Spleen (tissue), 11 donors: ENCODE results near the gene ST3GAL3. TPM values are rescaled to one million over a fixed set of nuclear protein-coding genes. Genes with fewer than 3 reads are reported as not detected.

Source experiments
- DNase-seq: peaks from one replicate; pipeline ENCODE4 v3.0.0-alpha.2; 2020
- H3K27ac ChIP-seq, 8 donors: fragments of 200-600 bp; sonication (generic) in 7 of 8; 1 replicate in 4 of 8; 2 replicates in 4 of 8; pipeline versions ENCODE4 v1.5.0 to v1.8.0; 2016 to 2021; ENCODE audit warnings: inconsistent platforms in 4 of 8, mild to moderate bottlenecking in 4 of 8, moderate library complexity in 1 of 8
- H3K27me3 ChIP-seq, 7 donors: fragments of 200-600 bp; sonication (generic) in 6 of 7; replicated peaks in 1 of 7; 1 replicate in 4 of 7; 2 replicates in 3 of 7; pipeline versions ENCODE4 v1.5.0 to v1.8.0; 2016 to 2021; ENCODE audit warnings: inconsistent platforms in 3 of 7, mild to moderate bottlenecking in 1 of 7
- H3K36me3 ChIP-seq, 6 donors: fragments of 200-600 bp; sonication (generic) in 5 of 6; 1 replicate in 4 of 6; 2 replicates in 2 of 6; pipeline versions ENCODE4 v1.5.0 to v1.8.0; 2016 to 2021; ENCODE audit warnings: inconsistent platforms in 2 of 6
- H3K4me1 ChIP-seq, 6 donors: fragments of 200-600 bp; sonication (generic) in 5 of 6; 1 replicate in 3 of 6; 2 replicates in 3 of 6; pipeline versions ENCODE4 v1.5.0 to v1.8.0; 2016 to 2021; ENCODE audit warnings: inconsistent platforms in 3 of 6
- H3K4me3 ChIP-seq, 8 donors: fragments of 200-600 bp; sonication (generic) in 7 of 8; 1 replicate in 4 of 8; 2 replicates in 4 of 8; pipeline versions ENCODE4 v1.5.0 to v1.8.0; 2016 to 2021; ENCODE audit warnings: inconsistent platforms in 4 of 8, mild to moderate bottlenecking in 4 of 8, moderate library complexity in 2 of 8
- H3K9me3 ChIP-seq, 8 donors: fragments of 200-600 bp; sonication (generic) in 7 of 8; 1 replicate in 4 of 8; 2 replicates in 4 of 8; pipeline versions ENCODE4 v1.5.0 to v1.8.0; 2016 to 2021; ENCODE audit warnings: inconsistent platforms in 4 of 8
- CTCF ChIP-seq, 11 experiments: fragments of 200-600 bp in 7 of 11; fragments of 450-650 bp in 4 of 11; sonication (generic) in 4 of 11; IDR thresholded peaks in 8 of 11; conservative IDR thresholded peaks in 3 of 11; 1 replicate in 7 of 11; 2 replicates in 4 of 11; pipeline versions ENCODE4 v1.4.0 to v1.8.0; 2016 to 2021; ENCODE audit warnings: antibody characterized with exemption in 11 of 11, inconsistent platforms in 4 of 11, mild to moderate bottlenecking in 1 of 11
- POLR2A ChIP-seq, 3 donors: fragments of 450-650 bp; IDR thresholded peaks; one replicate each; pipeline ENCODE4 v1.5.1; 2017; ENCODE audit warnings: antibody characterized with exemption in 3 of 3, mild to moderate bottlenecking in 1 of 3
- POLR2AphosphoS5 ChIP-seq, 3 donors: sonication (generic); formaldehyde crosslinking; IDR thresholded peaks; one replicate each; pipeline ENCODE4 v1.5.1; 2017; ENCODE audit warnings: antibody characterized with exemption in 3 of 3
- WGBS, 5 donors: extraction: QIAGEN DNeasy Blood & Tissue Kit in 3 of 5; methylation state at CpG; one replicate each; pipeline versions ENCODE4 v1.1.5 to v1.1.7; 2013 to 2018; 5-methylcytosine and 5-hydroxymethylcytosine counted together
- intact Hi-C: fragments of 100-400 bp; cut with DNase I; formaldehyde crosslinking; loops from one replicate; pipeline ENCODE4 v1.15.0; 2023; ENCODE audit warnings: low total_unique reads
- polyA plus RNA-seq, 3 donors: library from polyadenylated mRNA; stranded (reverse); fragments of 200-250 nt; gene quantifications; one replicate each; pipeline ENCODE4 v1.2.1, GENCODE V29; 2013
- total RNA-seq, 7 donors: library from RNA; depleted of rRNA in 3 of 7; stranded (reverse); fragments of >200 nt in 3 of 7; fragmentation: NEBNext Ultra II Directional in 4 of 7; extraction: Animal tissue kit (Norgen Biotek cat#: 25700) in 4 of 7; gene quantifications; one replicate each; pipeline versions ENCODE4 v1.1.0 to v1.2.1, GENCODE V29; 2016 to 2021
- donor health status: healthy with polysubstance abuse.
- donor health status: DM: no; HTN: no; CAD: no; lungs with moderate emphysema.
- donor health status: DM: no; HTN: no; CAD: no.
- donor health status: Bipolar disorder and iron deficiency.
- donor health status: healthy.
- donor health status: DM: no; HTN: no; CAD: no.
- donor health status: DM: yes; HTN: yes; CAD: no.

The ST3GAL3 gene
- total and polyA plus RNA-seq, 10 donors = 6.4 to 34.3 (median 21.0) TPM

DNA sequence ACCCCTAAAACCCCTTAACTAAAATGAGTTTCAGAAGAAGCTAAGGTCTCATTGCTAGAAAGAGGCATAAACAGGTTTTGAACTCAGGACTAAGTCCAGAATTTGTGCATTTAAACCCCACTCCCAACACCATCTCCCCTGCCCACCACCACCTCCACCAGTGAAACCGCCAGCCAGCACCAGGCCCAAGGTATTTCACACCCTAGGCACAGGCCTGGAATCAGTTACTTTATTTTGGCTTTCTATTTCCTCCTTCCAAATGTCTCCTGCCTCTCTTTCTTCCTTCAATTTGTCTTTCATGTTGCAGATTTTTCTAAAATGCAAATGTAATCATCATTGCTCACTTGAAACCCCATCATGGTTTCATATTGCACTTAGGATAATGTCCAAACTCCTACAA lies 237.5 kb downstream of the ST3GAL3 start:
- H3K4me3 ChIP-seq = no peak overlapping the region
- TF ChIP-seq POLR2AphosphoS5 (IDR thresholded peaks at IDR 0.05) (no peak), CTCF (IDR thresholded peaks at IDR 0.05 in 8 of 11, conservative IDR thresholded peaks at IDR 0.05 in 3 of 11) (no peak), POLR2A (IDR thresholded peaks at IDR 0.05) (no peak)
- WGBS, 5 donors = 88 to 100% (median 91%) methylated on average over 1 of the region's 1 CpG
- DNase-seq = no peak
- no peak overlapping the region for H3K27ac ChIP-seq
- no peaks in the 10 kb centered on the region for H3K27me3 ChIP-seq
- peaks cover 0 to 10% (median 5%) of the 10 kb centered on the region in 6 donors for H3K36me3 ChIP-seq
- intact Hi-C loops = no loop called here
- H3K9me3 ChIP-seq = no peaks in the 10 kb centered on the region
- peaks cover 20 to 51% (median 38%) of the 10 kb centered on the region in 6 donors for H3K4me1 ChIP-seq

GRCh38 chr1:43945674-43946235 lies 238.4 kb downstream of the ST3GAL3 start:
- Histone ChIP-seq H3K27me3 (no peaks in the 10 kb centered on the region), H3K27ac (peak overlapping the region; percentile 90 to 99 (median 96)), H3K9me3 (no peaks in the 10 kb centered on the region), H3K4me3 (peak overlapping the region; percentile 62 to 83 (median 70)), H3K4me1 (peaks cover 20 to 51% (median 38%) of the 10 kb centered on the region in 6 donors), H3K36me3 (peaks cover 0 to 19% (median 9%) of the 10 kb centered on the region in 6 donors)
- no peak for DNase-seq
- 6 to 13% (median 10%) methylated on average over 3 of the region's 3 CpGs for WGBS, 5 donors
- no peak for TF ChIP-seq CTCF (IDR thresholded peaks at IDR 0.05 in 8 of 11, conservative IDR thresholded peaks at IDR 0.05 in 3 of 11)
- no peak for TF ChIP-seq POLR2AphosphoS5 (IDR thresholded peaks at IDR 0.05)
- no peak for TF ChIP-seq POLR2A (IDR thresholded peaks at IDR 0.05)
- intact Hi-C loops = no loop called here

DNA sequence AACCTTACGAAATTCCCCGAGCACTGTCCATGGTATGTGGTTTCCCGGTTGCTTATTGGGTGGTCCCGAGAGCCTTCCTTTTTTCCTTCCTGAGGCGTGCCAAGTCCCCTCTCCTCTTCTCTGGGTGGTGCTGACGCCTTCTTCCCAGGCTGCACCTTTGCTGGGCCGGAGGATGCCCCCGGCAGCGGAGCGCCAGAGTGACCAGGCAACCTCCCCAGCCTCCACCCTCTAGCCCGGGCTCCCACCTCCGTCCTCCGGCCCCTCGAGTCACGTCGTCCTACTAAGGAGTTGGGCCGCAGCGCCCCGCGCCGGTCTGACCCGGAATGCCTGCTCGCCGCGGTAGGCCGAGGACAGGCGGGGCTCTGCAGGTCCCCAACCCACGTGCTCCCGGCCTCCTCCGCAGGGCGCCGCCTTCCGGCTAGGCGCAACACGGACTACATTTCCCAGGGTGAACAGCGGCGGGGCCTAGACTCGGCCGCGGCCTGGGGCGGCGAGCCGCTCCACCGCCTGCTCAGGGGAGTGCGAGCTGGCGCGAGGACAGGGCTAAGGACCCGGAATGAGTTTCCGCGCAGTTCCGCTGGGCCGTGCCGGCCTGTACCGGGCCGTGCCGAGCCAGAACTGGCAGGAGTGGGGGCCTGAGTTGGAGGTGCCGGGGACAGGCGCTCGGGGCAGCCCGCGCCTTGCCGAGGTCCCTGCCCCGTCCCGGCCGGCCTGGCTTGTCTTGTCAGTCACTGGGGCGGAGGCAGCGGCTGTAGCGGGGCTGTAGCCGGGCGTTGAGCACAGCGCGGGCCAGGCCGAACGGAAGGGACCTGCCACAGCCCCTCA lies 239.1 kb downstream of the ST3GAL3 start, which contains the start of gene IPO13:
TSS of gene IPO13 (plus strand) at position 715 of the 825 bp plus-strand sequence. CDS start 651 bp downstream, outside the sequence.
- Histone ChIP-seq H3K36me3 (peaks cover 0 to 25% (median 9%) of the 10 kb centered on the region in 6 donors), H3K27me3 (no peaks in the 10 kb centered on the region), H3K4me1 (peaks cover 20 to 51% (median 38%) of the 10 kb centered on the region in 6 donors), H3K4me3 (peak within 1 kb of the TSS; percentile 62 to 83 (median 70)), H3K9me3 (no peaks in the 10 kb centered on the region), H3K27ac (peak within 1 kb of the TSS; percentile 90 to 99 (median 96))
- TF ChIP-seq POLR2A (IDR thresholded peaks at IDR 0.05) (peak in 1 of 3 donors; percentile 50), CTCF (IDR thresholded peaks at IDR 0.05 in 8 of 11, conservative IDR thresholded peaks at IDR 0.05 in 3 of 11) (peak; percentile 75 to 91 (median 83)), POLR2AphosphoS5 (IDR thresholded peaks at IDR 0.05) (peak; percentile 78 to 93 (median 85))
- 0 to 2% (median 1%) methylated on average over 36 to 74 of the region's 74 CpGs for WGBS, 5 donors
- DNase-seq = peak; percentile 99
- intact Hi-C loops = no loop called here
